Liver (tissue), 9 donors: ENCODE results near the gene SLC39A6. TPM values are rescaled to one million over a fixed set of nuclear protein-coding genes. Genes with fewer than 3 reads are reported as not detected.
A peak's percentile ranks its signal among the peaks of the same experiment; 100 is the strongest.

Experiments
- DNase-seq: peaks from one replicate; pipeline ENCODE4 v3.0.0-alpha.2; 2017; ENCODE audit warnings: low spot score
- H3K27ac ChIP-seq, 2 donors: one replicate each; pipeline ENCODE4 v1.7.0; 2013; ENCODE audit warnings: inconsistent platforms in 2 of 2, low read length in 2 of 2, control low read depth in 1 of 2, low read depth in 1 of 2, mild to moderate bottlenecking in 1 of 2
- H3K27me3 ChIP-seq, 4 donors: one replicate each; pipeline versions ENCODE4 v1.6.1 to v1.7.0; 2013; ENCODE audit warnings: low read length in 3 of 4, inconsistent platforms in 1 of 4, mild to moderate bottlenecking in 1 of 4, moderate library complexity in 1 of 4; ENCODE audit not compliant: control insufficient read depth in 4 of 4, insufficient read depth in 4 of 4
- H3K36me3 ChIP-seq, 4 donors: one replicate each; pipeline versions ENCODE4 v1.6.1 to v1.7.0; 2013; ENCODE audit warnings: low read length in 3 of 4, mild to moderate bottlenecking in 3 of 4, low read depth in 1 of 4, moderate library complexity in 1 of 4; ENCODE audit not compliant: control insufficient read depth in 4 of 4, insufficient read depth in 3 of 4
- H3K4me1 ChIP-seq, 4 donors: one replicate each; pipeline versions ENCODE4 v1.6.1 to v1.7.0; 2013; ENCODE audit warnings: low read length in 3 of 4, mild to moderate bottlenecking in 3 of 4, moderate library complexity in 1 of 4; ENCODE audit not compliant: control insufficient read depth in 4 of 4, insufficient read depth in 4 of 4
- H3K4me3 ChIP-seq, 3 donors: one replicate each; pipeline versions ENCODE4 v1.6.1 to v1.7.0; 2013; ENCODE audit warnings: low read length in 3 of 3, control low read depth in 1 of 3, low read depth in 1 of 3, mild to moderate bottlenecking in 1 of 3
- H3K9ac ChIP-seq, 2 donors: one replicate each; pipeline ENCODE4 v1.7.0; 2013; ENCODE audit warnings: low read length in 2 of 2, mild to moderate bottlenecking in 2 of 2, moderate library complexity in 2 of 2, control low read depth in 1 of 2, low read depth in 1 of 2
- H3K9me3 ChIP-seq, 4 donors: one replicate each; pipeline versions ENCODE4 v1.6.1 to v1.7.0; 2013; ENCODE audit warnings: low read length in 3 of 4; ENCODE audit not compliant: control insufficient read depth in 4 of 4
- FOXA1 ChIP-seq: IDR thresholded peaks from 2 replicates; pipeline ENCODE4 v1.6.1; 2016; ENCODE audit warnings: antibody characterized with exemption
- FOXA2 ChIP-seq: IDR thresholded peaks from 2 replicates; pipeline ENCODE4 v1.6.1; 2016; ENCODE audit warnings: antibody characterized with exemption
- GABPA ChIP-seq, 2 donors: IDR thresholded peaks in 1 of 2; conservative IDR thresholded peaks in 1 of 2; 2 replicates each; pipeline ENCODE4 v1.6.1; 2016; ENCODE audit warnings: antibody characterized with exemption in 2 of 2, mild to moderate bottlenecking in 1 of 2, moderate library complexity in 1 of 2
- HNF4A ChIP-seq, 2 donors: conservative IDR thresholded peaks; 2 replicates each; pipeline ENCODE4 v1.6.1; 2016; ENCODE audit warnings: antibody characterized with exemption in 2 of 2, mild to moderate bottlenecking in 2 of 2
- JUND ChIP-seq, 2 donors: IDR thresholded peaks; 2 replicates each; pipeline ENCODE4 v1.6.1; 2016; ENCODE audit warnings: antibody characterized with exemption in 2 of 2
- NR2F2 ChIP-seq: IDR thresholded peaks from 2 replicates; pipeline ENCODE4 v1.6.1; 2016; ENCODE audit warnings: antibody characterized with exemption
- RXRA ChIP-seq, 2 donors: IDR thresholded peaks; 2 replicates each; pipeline ENCODE4 v1.6.1; 2017 to 2018; ENCODE audit warnings: antibody characterized with exemption in 2 of 2, mild to moderate bottlenecking in 1 of 2
- YY1 ChIP-seq: IDR thresholded peaks from 2 replicates; pipeline ENCODE4 v1.6.1; 2016; ENCODE audit warnings: antibody characterized with exemption, mild to moderate bottlenecking
- WGBS: extraction: QIAGEN DNeasy Blood & Tissue Kit; methylation state at CpG from one replicate; pipeline ENCODE4 v1.1.7; 2013; 5-methylcytosine and 5-hydroxymethylcytosine counted together
- polyA plus RNA-seq, 2 donors: library from polyadenylated mRNA; stranded (reverse) in 1 of 2; unstranded in 1 of 2; fragments of 200-250 nt in 1 of 2; fragments of >200 nt in 1 of 2; fragmentation: Nextera tagmentation in 1 of 2; extraction: Ambion mirVana in 1 of 2; gene quantifications; one replicate each; pipeline versions ENCODE4 v1.2.1 to v1.2.3, GENCODE V29; 2013 to 2015
- total RNA-seq, 2 donors: library from RNA; depleted of rRNA; stranded (reverse); fragments of >200 nt; gene quantifications; one replicate each; pipeline ENCODE4 v1.2.3, GENCODE V29; 2014
- TF ChIP-seq, protein P1 (sequence below): IDR thresholded peaks from 2 replicates; pipeline ENCODE4 v1.6.1; 2016; ENCODE audit warnings: antibody characterized with exemption
- TF ChIP-seq, protein P2 (sequence below): fragments of 150-350 bp; IDR thresholded peaks from 2 replicates; pipeline ENCODE4 v1.5.1; 2017; ENCODE audit warnings: improper control_type of control experiment, low read depth, low read length; ENCODE audit not compliant: missing input control
- TF ChIP-seq, protein P3 (sequence below): IDR thresholded peaks from 2 replicates; pipeline ENCODE4 v1.6.1; 2016; ENCODE audit warnings: antibody characterized with exemption, mild to moderate bottlenecking
- donor health status: healthy.
- donor health status: healthy.
- donor health status: healthy.
- donor health status: healthy.
- donor health status: healthy.

SLC39A6 gene
- total and polyA plus RNA-seq, 4 donors = 4.6 to 16.6 (median 8.3) TPM

DNA sequence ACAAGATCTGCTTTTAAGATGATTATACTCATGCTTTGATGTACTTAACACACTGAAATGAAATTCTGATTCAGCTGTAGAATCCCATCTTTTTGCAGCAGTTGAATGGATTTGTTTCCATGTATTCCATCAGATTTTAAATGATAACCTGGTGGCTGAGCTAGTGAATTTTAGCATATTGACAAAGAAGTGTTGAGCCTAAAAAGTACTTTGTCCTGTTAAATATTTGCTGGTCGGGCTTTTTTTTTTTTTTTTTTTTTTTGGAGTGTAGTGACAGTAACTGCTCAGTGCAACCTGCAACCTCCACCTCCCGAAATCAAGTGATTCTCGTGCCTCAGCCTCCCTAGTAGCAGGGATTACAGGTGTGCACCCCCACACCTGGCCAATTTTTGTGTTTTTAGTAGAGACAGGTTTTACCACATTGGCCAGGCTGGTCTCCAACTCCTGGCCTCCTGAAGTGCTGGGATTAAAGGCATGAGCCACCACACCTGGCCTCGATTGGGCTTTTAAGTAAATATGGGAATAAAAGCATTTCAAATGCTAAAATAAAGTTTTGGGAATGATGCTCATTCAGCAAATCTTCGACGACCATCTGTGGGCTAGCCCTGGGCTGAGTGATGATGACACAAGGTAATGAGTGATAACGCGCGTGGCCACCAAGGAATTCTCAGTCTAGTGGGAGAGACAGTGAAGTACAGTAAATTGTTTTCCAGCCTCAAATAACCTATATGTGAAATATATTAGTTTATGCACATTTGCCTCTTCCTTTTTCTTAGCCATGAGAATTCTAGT, 2.7 kb upstream of the SLC39A6 start (continued):
- TF ChIP-seq HNF4A (conservative IDR thresholded peaks at IDR 0.05) (peak; percentile 51 to 62), FOXA1 (no peak), RXRA (IDR thresholded peaks at IDR 0.05) (peak; percentile 5 to 12), YY1 (no peak), JUND (IDR thresholded peaks at IDR 0.05) (no peak), FOXA2 (no peak), GABPA (IDR thresholded peaks at IDR 0.05 in 1 of 2, conservative IDR thresholded peaks at IDR 0.05 in 1 of 2) (no peak)
- TF ChIP-seq, protein P1, sequence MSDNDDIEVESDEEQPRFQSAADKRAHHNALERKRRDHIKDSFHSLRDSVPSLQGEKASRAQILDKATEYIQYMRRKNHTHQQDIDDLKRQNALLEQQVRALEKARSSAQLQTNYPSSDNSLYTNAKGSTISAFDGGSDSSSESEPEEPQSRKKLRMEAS = no peak
- TF ChIP-seq, protein P2, sequence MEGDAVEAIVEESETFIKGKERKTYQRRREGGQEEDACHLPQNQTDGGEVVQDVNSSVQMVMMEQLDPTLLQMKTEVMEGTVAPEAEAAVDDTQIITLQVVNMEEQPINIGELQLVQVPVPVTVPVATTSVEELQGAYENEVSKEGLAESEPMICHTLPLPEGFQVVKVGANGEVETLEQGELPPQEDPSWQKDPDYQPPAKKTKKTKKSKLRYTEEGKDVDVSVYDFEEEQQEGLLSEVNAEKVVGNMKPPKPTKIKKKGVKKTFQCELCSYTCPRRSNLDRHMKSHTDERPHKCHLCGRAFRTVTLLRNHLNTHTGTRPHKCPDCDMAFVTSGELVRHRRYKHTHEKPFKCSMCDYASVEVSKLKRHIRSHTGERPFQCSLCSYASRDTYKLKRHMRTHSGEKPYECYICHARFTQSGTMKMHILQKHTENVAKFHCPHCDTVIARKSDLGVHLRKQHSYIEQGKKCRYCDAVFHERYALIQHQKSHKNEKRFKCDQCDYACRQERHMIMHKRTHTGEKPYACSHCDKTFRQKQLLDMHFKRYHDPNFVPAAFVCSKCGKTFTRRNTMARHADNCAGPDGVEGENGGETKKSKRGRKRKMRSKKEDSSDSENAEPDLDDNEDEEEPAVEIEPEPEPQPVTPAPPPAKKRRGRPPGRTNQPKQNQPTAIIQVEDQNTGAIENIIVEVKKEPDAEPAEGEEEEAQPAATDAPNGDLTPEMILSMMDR = no peak

DNA sequence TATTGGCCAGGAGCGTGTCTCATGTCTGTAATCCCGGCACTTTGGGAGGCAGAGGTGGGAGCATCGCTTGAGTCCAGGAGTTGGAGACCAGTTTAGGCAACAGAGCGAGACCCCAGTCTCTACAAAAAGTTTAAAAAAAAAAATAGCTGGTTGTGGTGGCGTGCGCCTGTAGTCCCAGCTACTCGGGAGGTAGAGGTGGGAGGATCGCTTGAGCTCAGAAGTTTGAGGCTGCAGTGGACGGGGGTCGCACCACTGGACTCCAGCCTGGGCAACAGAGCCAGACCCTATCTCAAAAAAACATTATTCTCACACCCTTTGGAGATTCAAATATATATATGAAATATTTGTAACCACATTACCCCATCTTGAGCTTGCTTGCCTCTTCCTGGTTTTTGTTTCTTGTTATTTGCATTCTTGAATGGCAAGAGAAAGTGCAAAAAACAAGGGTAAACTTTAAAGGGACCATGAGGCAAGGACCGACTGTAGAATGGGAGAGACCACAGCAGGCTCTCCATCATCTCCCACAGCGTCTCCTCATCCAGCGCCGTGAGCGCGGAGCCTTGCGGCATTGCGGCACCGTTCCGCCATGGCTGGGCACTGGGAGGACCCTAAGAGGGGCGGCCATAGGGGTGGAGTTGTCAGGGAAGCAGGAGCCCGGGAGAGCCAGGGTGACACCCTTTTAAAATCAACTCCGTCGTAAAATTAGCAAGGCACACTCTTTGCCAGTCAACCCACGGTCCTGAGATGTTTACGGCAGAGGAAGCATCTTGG, 1.9 kb upstream of the SLC39A6 start:
- TF ChIP-seq, protein P1 = no peak
- TF ChIP-seq, protein P3, sequence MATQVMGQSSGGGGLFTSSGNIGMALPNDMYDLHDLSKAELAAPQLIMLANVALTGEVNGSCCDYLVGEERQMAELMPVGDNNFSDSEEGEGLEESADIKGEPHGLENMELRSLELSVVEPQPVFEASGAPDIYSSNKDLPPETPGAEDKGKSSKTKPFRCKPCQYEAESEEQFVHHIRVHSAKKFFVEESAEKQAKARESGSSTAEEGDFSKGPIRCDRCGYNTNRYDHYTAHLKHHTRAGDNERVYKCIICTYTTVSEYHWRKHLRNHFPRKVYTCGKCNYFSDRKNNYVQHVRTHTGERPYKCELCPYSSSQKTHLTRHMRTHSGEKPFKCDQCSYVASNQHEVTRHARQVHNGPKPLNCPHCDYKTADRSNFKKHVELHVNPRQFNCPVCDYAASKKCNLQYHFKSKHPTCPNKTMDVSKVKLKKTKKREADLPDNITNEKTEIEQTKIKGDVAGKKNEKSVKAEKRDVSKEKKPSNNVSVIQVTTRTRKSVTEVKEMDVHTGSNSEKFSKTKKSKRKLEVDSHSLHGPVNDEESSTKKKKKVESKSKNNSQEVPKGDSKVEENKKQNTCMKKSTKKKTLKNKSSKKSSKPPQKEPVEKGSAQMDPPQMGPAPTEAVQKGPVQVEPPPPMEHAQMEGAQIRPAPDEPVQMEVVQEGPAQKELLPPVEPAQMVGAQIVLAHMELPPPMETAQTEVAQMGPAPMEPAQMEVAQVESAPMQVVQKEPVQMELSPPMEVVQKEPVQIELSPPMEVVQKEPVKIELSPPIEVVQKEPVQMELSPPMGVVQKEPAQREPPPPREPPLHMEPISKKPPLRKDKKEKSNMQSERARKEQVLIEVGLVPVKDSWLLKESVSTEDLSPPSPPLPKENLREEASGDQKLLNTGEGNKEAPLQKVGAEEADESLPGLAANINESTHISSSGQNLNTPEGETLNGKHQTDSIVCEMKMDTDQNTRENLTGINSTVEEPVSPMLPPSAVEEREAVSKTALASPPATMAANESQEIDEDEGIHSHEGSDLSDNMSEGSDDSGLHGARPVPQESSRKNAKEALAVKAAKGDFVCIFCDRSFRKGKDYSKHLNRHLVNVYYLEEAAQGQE = no peak
- TF ChIP-seq YY1 (no peak), NR2F2 (no peak), RXRA (IDR thresholded peaks at IDR 0.05) (no peak)
- 63% methylated on average over 26 of the region's 26 CpGs for WGBS
- Histone ChIP-seq H3K9ac (peak overlapping the region in 1 of 2 donors; percentile 70), H3K4me3 (peak overlapping the region; percentile 77 to 82 (median 80)), H3K4me1 (peaks cover 4 to 41% (median 32%) of the 10 kb centered on the region in 4 donors), H3K36me3 (no peaks in the 10 kb centered on the region), H3K27ac (peak overlapping the region; percentile 28 to 99), H3K27me3 (no peaks in the 10 kb centered on the region), H3K9me3 (no peaks in the 10 kb centered on the region)
- DNase-seq = no peak
